Measurements from ENCODE around the gene CAMTA1.
"Not testable (repeated sequence)": the region's sequence is repeated elsewhere in the genome, so short reads cannot be mapped to it uniquely, and the experiment has no call there.

CAMTA1 gene

GRCh38 chr1:7691576-7691975 is 906.3 kb downstream of the CAMTA1 start:
- ChIA-PET CTCF (interaction anchor here (0.6 to 1.6 kb wide), 2 partner anchors 24 to 25 kb away, joined by 3 to 4 read pairs; no protein-coding TSS in a partner anchor), POLR2A (interaction anchor here (0.8 kb wide), 1 partner anchor 10 kb away, joined by 4 read pairs; no protein-coding TSS in a partner anchor)
- no peak overlapping the region for H3K27ac ChIP-seq (ENCODE audit: extremely low read depth, low read depth, low read length)
- no peaks in the 10 kb centered on the region for H3K9me3 ChIP-seq (ENCODE audit: control insufficient read depth, insufficient read depth, low read depth, low read length)
- no peaks in the 10 kb centered on the region for H3K4me1 ChIP-seq (ENCODE audit: control insufficient read depth, insufficient read depth, low read length)
- no peak overlapping the region for H3K4me3 ChIP-seq (ENCODE audit: low read depth, low read length)
- no peaks in the 10 kb centered on the region for H3K36me3 ChIP-seq (ENCODE audit: control insufficient read depth in 2 of 2, insufficient read depth in 1 of 2, low read length in 2 of 2)
- 0 out of 2 replicates have a peak, but pooled peaks have one; percentile 12 for TF ChIP-seq EGR2 (tag by site-specific recombination; IDR thresholded peaks at IDR 0.05; ENCODE audit: low read depth)
- TF ChIP-seq ZSCAN4 (tag by site-specific recombination; IDR thresholded peaks at IDR 0.05), result no peak

- Histone ChIP-seq H3K9me3 (ENCODE audit: control insufficient read depth, insufficient read depth, low read depth, low read length) (no peaks in the 10 kb centered on the region), H3K27ac (ENCODE audit: extremely low read depth, low read depth, low read length) (no peak overlapping the region)
- POLR2A ChIA-PET, result interaction anchor here (0.8 kb wide), 1 partner anchor 10 kb away, joined by 4 read pairs; no protein-coding TSS in a partner anchor
Measured at GRCh38 chr1:7692005-7692404, 906.8 kb downstream of the CAMTA1 start.

GRCh38 chr1:7693037-7693436 is 907.8 kb downstream of the CAMTA1 start:
- CTCF ChIA-PET, result not testable (repeated sequence)

More at GRCh38 chr1:7692005-7692404, 906.8 kb downstream of the CAMTA1 start:
- TF ChIP-seq ZNF580 (tag by site-specific recombination; IDR thresholded peaks at IDR 0.05) (no peak), ZNF473 (tag by site-specific recombination; IDR thresholded peaks at IDR 0.05) (no peak), CTCF (tag by site-specific recombination; IDR thresholded peaks at IDR 0.05) (no peak)
- Histone ChIP-seq H3K36me3 (ENCODE audit: control insufficient read depth in 2 of 2, insufficient read depth in 1 of 2, low read length in 2 of 2) (no peaks in the 10 kb centered on the region), H3K4me1 (ENCODE audit: control insufficient read depth, insufficient read depth, low read length) (no peaks in the 10 kb centered on the region), H3K4me3 (ENCODE audit: low read depth, low read length) (no peak overlapping the region)
- CTCF ChIA-PET, result interaction anchor here (1.6 kb wide), 1 partner anchor 25 kb away, joined by 4 read pairs; no protein-coding TSS in a partner anchor

GRCh38 chr1:7693662-7694061 is 908.4 kb downstream of the CAMTA1 start:
- H3K4me1 ChIP-seq (ENCODE audit: control insufficient read depth, insufficient read depth, low read length), result no peaks in the 10 kb centered on the region
- ChIA-PET POLR2A (interaction anchor here (0.6 kb wide), 1 partner anchor 11 kb away, joined by 3 read pairs; no protein-coding TSS in a partner anchor), CTCF (interaction anchor here (1.6 kb wide), 1 partner anchor 10 kb away, joined by 4 read pairs; no protein-coding TSS in a partner anchor)
- TF ChIP-seq SETDB1 (IDR thresholded peaks at IDR 0.05; ENCODE audit: insufficient read length, low read length) (peak; percentile 36), ZNF518A (tag by site-specific recombination; conservative IDR thresholded peaks at IDR 0.05; ENCODE audit: low read depth) (no peak)
- H3K4me3 ChIP-seq (ENCODE audit: low read depth, low read length), result no peak overlapping the region
- H3K9me3 ChIP-seq (ENCODE audit: control insufficient read depth, insufficient read depth, low read depth, low read length), result no peaks in the 10 kb centered on the region
- H3K27ac ChIP-seq (ENCODE audit: extremely low read depth, low read depth, low read length), result no peak overlapping the region
- no peaks in the 10 kb centered on the region for H3K36me3 ChIP-seq (ENCODE audit: control insufficient read depth in 2 of 2, insufficient read depth in 1 of 2, low read length in 2 of 2)

More at GRCh38 chr1:7693037-7693436, 907.8 kb downstream of the CAMTA1 start:
- H3K9me3 ChIP-seq (ENCODE audit: control insufficient read depth, insufficient read depth, low read depth, low read length); H3K27ac ChIP-seq (ENCODE audit: extremely low read depth, low read depth, low read length); H3K36me3 ChIP-seq (ENCODE audit: control insufficient read depth in 2 of 2, insufficient read depth in 1 of 2, low read length in 2 of 2); H3K4me3 ChIP-seq (ENCODE audit: low read depth, low read length); H3K4me1 ChIP-seq (ENCODE audit: control insufficient read depth, insufficient read depth, low read length): not testable (repeated sequence)
- POLR2A ChIA-PET, result interaction anchor here (0.6 kb wide), 1 partner anchor 11 kb away, joined by 3 read pairs; no protein-coding TSS in a partner anchor
- TF ChIP-seq SETDB1 (IDR thresholded peaks at IDR 0.05; ENCODE audit: insufficient read length, low read length), result peak; percentile 41

Data from HEK293 (cell line).